Activated CD4-positive, alpha-beta T cell treated with anti-CD3 and anti-CD28 coated beads for 24 hours (primary cell): ENCODE measurements around the gene SORCS2.

Experiments
- DNase-seq, 2 donors: peaks; one replicate each; pipeline ENCODE4 v3.0.0-alpha.2; 2020; ENCODE audit warnings: low read depth in 2 of 2

The SORCS2 gene

GRCh38 chr4:7325541-7325940, 133.2 kb downstream of the SORCS2 start:
- no peak for DNase-seq

GRCh38 chr4:7326306-7326692, 134.0 kb downstream of the SORCS2 start:
- DNase-seq, result no peak

GRCh38 chr4:7326693-7327340, 134.5 kb downstream of the SORCS2 start:
- DNase-seq, result no peak

GRCh38 chr4:7327341-7327885, 135.1 kb downstream of the SORCS2 start:
- DNase-seq, result no peak

- DNase-seq, result no peak
These were observed 136.0 kb downstream of the SORCS2 start for GRCh38 chr4:7328162-7328912.

GRCh38 chr4:7328913-7329638, 136.7 kb downstream of the SORCS2 start:
- no peak for DNase-seq

- DNase-seq, result no peak
These were observed 137.8 kb downstream of the SORCS2 start for GRCh38 chr4:7330031-7330596.

- no peak for DNase-seq
These were observed 138.7 kb downstream of the SORCS2 start for GRCh38 chr4:7330811-7331681.

GRCh38 chr4:7331682-7332000, 139.3 kb downstream of the SORCS2 start:
- no peak for DNase-seq

- no peak for DNase-seq
These were observed 140.1 kb downstream of the SORCS2 start for GRCh38 chr4:7332216-7333023.

GRCh38 chr4:7333024-7333780, 140.9 kb downstream of the SORCS2 start:
- DNase-seq, result no peak

- no peak for DNase-seq
These were observed 141.6 kb downstream of the SORCS2 start for GRCh38 chr4:7333801-7334421.

GRCh38 chr4:7334521-7335275, 142.4 kb downstream of the SORCS2 start:
- no peak for DNase-seq

GRCh38 chr4:7335344-7336066, 143.2 kb downstream of the SORCS2 start:
- peak; percentile 14 to 59 for DNase-seq

- no peak for DNase-seq
These were observed 143.8 kb downstream of the SORCS2 start for GRCh38 chr4:7336067-7336569.

GRCh38 chr4:7336732-7337131, 144.4 kb downstream of the SORCS2 start:
- DNase-seq, result no peak

GRCh38 chr4:7337196-7338058, 145.1 kb downstream of the SORCS2 start:
- DNase-seq, result no peak
